ENCODE results near the gene HAUS2. TPM values are rescaled to one million over a fixed set of nuclear protein-coding genes. Genes with fewer than 3 reads are reported as not detected.

The HAUS2 gene
- total and polyA plus RNA-seq, 10 of the 15 experiments (the other 5 are each of a cell fraction or from before 2014, with no cell fraction given): 28.7 to 59.3 (median 40.6) TPM

GRCh38 chr15:42533246-42533645 is 15.4 kb upstream of the HAUS2 start:
- no peak overlapping the region for H3K4me3 ChIP-seq
- no peaks in the 10 kb centered on the region for H3K27me3 ChIP-seq (replicated peaks in 1 of 2; ENCODE audit: control insufficient read depth in 2 of 2, insufficient read depth in 2 of 2, low read length in 1 of 2)
- ATAC-seq: no peak
- no peaks in the 10 kb centered on the region for H3K79me2 ChIP-seq (ENCODE audit: control insufficient read depth, insufficient read depth, low read length)
- H3K27ac ChIP-seq (ENCODE audit: control insufficient read depth, insufficient read depth): no peak overlapping the region
- RAD21 ChIA-PET (ENCODE audit: unreplicated experiment): interaction anchor here (1.2 kb wide), 1 partner anchor 14 kb away, joined by 3 read pairs; no protein-coding TSS in a partner anchor
- H3K4me1 ChIP-seq (ENCODE audit: control insufficient read depth, insufficient read depth, low read length): no peaks in the 10 kb centered on the region
- SMC1A ChIA-PET (ENCODE audit: uncharacterized antibody, unreplicated experiment): interaction anchor here (1.2 to 8.1 kb wide), 2 partner anchors 14 to 119 kb away, joined by 4 to 45 read pairs; partner anchors contain the start of genes HAUS2 and LRRC57
- BruUV-seq (replicated peaks): no TSS peak
- intact Hi-C loops (cut with micrococcal nuclease; ENCODE audit: unreplicated experiment) (no loop called here), in situ Hi-C loops (cut with MboI) (no loop called here)
- DNase-seq (ENCODE audit: low read depth, low spot score): no peak
- POLR2A ChIA-PET: interaction anchor here (1.2 to 2.9 kb wide), 2 partner anchors 13 to 15 kb away, joined by 4 to 13 read pairs; partner anchors contain the start of genes HAUS2 and LRRC57
- FAIRE-seq: no peak
- H4K20me1 ChIP-seq (ENCODE audit: control insufficient read depth, insufficient read depth): no peaks in the 10 kb centered on the region
- CTCF ChIA-PET: interaction anchor here (0.6 to 0.8 kb wide), 2 partner anchors 24 to 478 kb away, joined by 3 to 4 read pairs; no protein-coding TSS in a partner anchor
- H3K9me3 ChIP-seq (replicated peaks; ENCODE audit: control insufficient read depth, insufficient read depth, low read length): no peaks in the 10 kb centered on the region
- no peak overlapping the region for H3K4me2 ChIP-seq (ENCODE audit: control insufficient read depth, insufficient read depth)
- no peak for TF ChIP-seq STAT1 (conservative IDR thresholded peaks at IDR 0.05)
- no peak for TF ChIP-seq ZZZ3 (IDR thresholded peaks at IDR 0.05; ENCODE audit: control insufficient read depth, insufficient read length, low read depth)
- no peak for TF ChIP-seq E2F8 (IDR thresholded peaks at IDR 0.05; ENCODE audit: low read depth, partially characterized antibody)
- no peak for TF ChIP-seq USF2 (IDR thresholded peaks at IDR 0.05; ENCODE audit: borderline replicate concordance, low read depth, low read length)
- TF ChIP-seq MAX (IDR thresholded peaks at IDR 0.05; ENCODE audit: low read depth, low read length): no peak
- no peak for TF ChIP-seq CBFB (IDR thresholded peaks at IDR 0.05; ENCODE audit: low read depth)
- TF ChIP-seq MXI1 (IDR thresholded peaks at IDR 0.05; ENCODE audit: low read depth, low read length): no peak
- TF ChIP-seq MTA3 (IDR thresholded peaks at IDR 0.05; ENCODE audit: borderline replicate concordance, low read length): no peak
- TF ChIP-seq CHD1 (IDR thresholded peaks at IDR 0.05; ENCODE audit: low read depth, low read length): no peak
- WGBS (ENCODE audit: insufficient coverage, insufficient replicate concordance, low lambda C conversion rate, missing lambda C conversion rate): 100% methylated on average over 1 of the region's 1 CpG
- H3K36me3 ChIP-seq (ENCODE audit: control insufficient read depth in 2 of 2, insufficient read depth in 2 of 2, low read length in 1 of 2): peaks cover 0 to 12% of the 10 kb centered on the region in 2 experiments
- H3K9ac ChIP-seq (ENCODE audit: control insufficient read depth, insufficient read depth, low read length): no peak overlapping the region
- no peak overlapping the region for H2AFZ ChIP-seq (ENCODE audit: control insufficient read depth, low read depth, low read length)
